Activated CD4-positive, CD25-positive, alpha-beta regulatory T cell treated with anti-CD3 and anti-CD28 coated beads, Interleukin-2, amount 50 U/mL, for 16 hours (primary cell): Measurements from ENCODE around the gene SLC35F3.
"Not testable (repeated sequence)": the region's sequence is repeated elsewhere in the genome, so short reads cannot be mapped to it uniquely, and the experiment has no call there.

Experiments used
- DNase-seq: peaks from one replicate; pipeline ENCODE4 v3.0.0-alpha.2; 2020; ENCODE audit warnings: low read depth, low spot score

The SLC35F3 gene

GRCh38 chr1:234143681-234144080 is 239.2 kb downstream of the SLC35F3 start:
- DNase-seq, result no peak

- no peak for DNase-seq
These were observed 240.4 kb downstream of the SLC35F3 start for GRCh38 chr1:234144901-234145300.

- DNase-seq, result no peak
These were observed 243.9 kb downstream of the SLC35F3 start for GRCh38 chr1:234148350-234148749.

- DNase-seq, result no peak
These were observed 244.3 kb downstream of the SLC35F3 start for GRCh38 chr1:234148816-234149215.

- DNase-seq, result no peak
These were observed 244.7 kb downstream of the SLC35F3 start for GRCh38 chr1:234149217-234149616.

- no peak for DNase-seq
These were observed 246.4 kb downstream of the SLC35F3 start for GRCh38 chr1:234150892-234151291.

- not testable (repeated sequence) for DNase-seq
These were observed 247.9 kb downstream of the SLC35F3 start for GRCh38 chr1:234152344-234152743.

GRCh38 chr1:234154320-234155251 is 250.1 kb downstream of the SLC35F3 start:
- no peak for DNase-seq

GRCh38 chr1:234162661-234163060 is 258.2 kb downstream of the SLC35F3 start:
- DNase-seq, result no peak

- DNase-seq, result no peak
These were observed 258.9 kb downstream of the SLC35F3 start for GRCh38 chr1:234163267-234163919.

- no peak for DNase-seq
These were observed 259.7 kb downstream of the SLC35F3 start for GRCh38 chr1:234164098-234164709.

- no peak for DNase-seq
These were observed 263.7 kb downstream of the SLC35F3 start for GRCh38 chr1:234168061-234168724.

- no peak for DNase-seq
These were observed 264.8 kb downstream of the SLC35F3 start for GRCh38 chr1:234169161-234169849.

- DNase-seq, result no peak
These were observed 265.6 kb downstream of the SLC35F3 start for GRCh38 chr1:234170067-234170466.

GRCh38 chr1:234170622-234171021 is 266.1 kb downstream of the SLC35F3 start:
- DNase-seq, result no peak

- DNase-seq, result no peak
These were observed 269.5 kb downstream of the SLC35F3 start for GRCh38 chr1:234173968-234174367.

- no peak for DNase-seq
These were observed 270.9 kb downstream of the SLC35F3 start for GRCh38 chr1:234175363-234175762.

- no peak for DNase-seq
These were observed 271.5 kb downstream of the SLC35F3 start for GRCh38 chr1:234176000-234176399.

- DNase-seq, result not testable (repeated sequence)
These were observed 272.4 kb downstream of the SLC35F3 start for GRCh38 chr1:234176847-234177246.

GRCh38 chr1:234185438-234185837 is 281.0 kb downstream of the SLC35F3 start:
- DNase-seq, result no peak

- DNase-seq, result no peak
These were observed 281.7 kb downstream of the SLC35F3 start for GRCh38 chr1:234186037-234186688.
